Nephron (organoid): ENCODE measurements around the gene TMEM248.
A peak's percentile ranks its signal among the peaks of the same experiment; 100 is the strongest.
"Not testable (repeated sequence)": the region's sequence is repeated elsewhere in the genome, so short reads cannot be mapped to it uniquely, and the experiment has no call there.

Experiments used
- H3K27ac Mint-ChIP-seq, 3 experiments: 2 replicates each; pipeline ENCODE4 v1.8.0; 2020; ENCODE audit warnings: mixed read lengths in 3 of 3, mild to moderate bottlenecking in 2 of 3, moderate library complexity in 1 of 3
- H3K27me3 Mint-ChIP-seq: 2 replicates; pipeline ENCODE4 v1.8.0; 2021; ENCODE audit warnings: low read depth, mild to moderate bottlenecking, moderate library complexity, mixed read lengths
- H3K36me3 Mint-ChIP-seq: 2 replicates; pipeline ENCODE4 v1.8.0; 2020; ENCODE audit warnings: low read depth, mixed read lengths
- H3K4me1 Mint-ChIP-seq: 2 replicates; pipeline ENCODE4 v1.8.0; 2020; ENCODE audit warnings: mixed read lengths
- H3K4me3 Mint-ChIP-seq, 3 experiments: 2 replicates each; pipeline ENCODE4 v1.8.0; 2020; ENCODE audit warnings: mild to moderate bottlenecking in 3 of 3, mixed read lengths in 3 of 3, moderate library complexity in 2 of 3
- H3K9me3 Mint-ChIP-seq: 2 replicates; pipeline ENCODE4 v1.8.0; 2020; ENCODE audit warnings: mixed read lengths
- TF ChIP-seq, protein P1 (sequence below), 3 experiments: fragments of 200-600 bp; sonication (generic); IDR thresholded peaks; one replicate each; pipeline ENCODE4 v1.5.0; 2021; ENCODE audit warnings: antibody characterized with exemption in 3 of 3; ENCODE audit not compliant: unreplicated experiment in 3 of 3

Gene TMEM248

DNA sequence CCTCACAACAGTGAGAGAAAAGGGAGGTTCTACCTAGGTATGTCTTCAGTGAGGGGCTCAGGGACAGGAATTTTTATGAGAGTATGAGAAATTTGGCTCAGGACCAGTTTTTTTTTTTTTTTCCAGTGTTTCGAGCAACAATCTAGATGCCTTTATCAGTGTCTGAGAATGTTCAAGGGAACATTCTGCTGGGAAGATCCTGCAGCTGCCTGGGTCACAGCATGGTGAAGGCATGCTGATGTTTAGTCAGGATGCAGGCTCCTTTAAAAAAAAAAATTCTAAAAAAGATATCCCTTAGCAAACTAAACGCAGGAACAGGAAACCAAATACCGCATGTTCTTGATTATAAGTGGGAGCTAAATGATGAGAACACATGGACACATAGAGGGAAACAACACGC is 43.4 kb downstream of the TMEM248 start:
- Mint-ChIP-seq H3K4me1 (no peaks in the 10 kb centered on the region), H3K4me3 (no peak overlapping the region), H3K9me3 (peaks cover 4% of the 10 kb centered on the region), H3K27ac (peak overlapping the region in 1 of 3 experiments; percentile 37), H3K27me3 (no peaks in the 10 kb centered on the region), H3K36me3 (peaks cover 19% of the 10 kb centered on the region)
- TF ChIP-seq, protein P1, sequence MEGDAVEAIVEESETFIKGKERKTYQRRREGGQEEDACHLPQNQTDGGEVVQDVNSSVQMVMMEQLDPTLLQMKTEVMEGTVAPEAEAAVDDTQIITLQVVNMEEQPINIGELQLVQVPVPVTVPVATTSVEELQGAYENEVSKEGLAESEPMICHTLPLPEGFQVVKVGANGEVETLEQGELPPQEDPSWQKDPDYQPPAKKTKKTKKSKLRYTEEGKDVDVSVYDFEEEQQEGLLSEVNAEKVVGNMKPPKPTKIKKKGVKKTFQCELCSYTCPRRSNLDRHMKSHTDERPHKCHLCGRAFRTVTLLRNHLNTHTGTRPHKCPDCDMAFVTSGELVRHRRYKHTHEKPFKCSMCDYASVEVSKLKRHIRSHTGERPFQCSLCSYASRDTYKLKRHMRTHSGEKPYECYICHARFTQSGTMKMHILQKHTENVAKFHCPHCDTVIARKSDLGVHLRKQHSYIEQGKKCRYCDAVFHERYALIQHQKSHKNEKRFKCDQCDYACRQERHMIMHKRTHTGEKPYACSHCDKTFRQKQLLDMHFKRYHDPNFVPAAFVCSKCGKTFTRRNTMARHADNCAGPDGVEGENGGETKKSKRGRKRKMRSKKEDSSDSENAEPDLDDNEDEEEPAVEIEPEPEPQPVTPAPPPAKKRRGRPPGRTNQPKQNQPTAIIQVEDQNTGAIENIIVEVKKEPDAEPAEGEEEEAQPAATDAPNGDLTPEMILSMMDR (IDR thresholded peaks at IDR 0.05; ENCODE audit: unreplicated experiment in 3 of 3): no peak

GRCh38 chr7:66967029-66967428 is 46.0 kb downstream of the TMEM248 start:
- Mint-ChIP-seq H3K9me3 (peaks cover 4% of the 10 kb centered on the region), H3K27me3 (no peaks in the 10 kb centered on the region), H3K4me3 (no peak overlapping the region), H3K4me1 (no peaks in the 10 kb centered on the region), H3K36me3 (peaks cover 10% of the 10 kb centered on the region), H3K27ac (no peak overlapping the region)
- TF ChIP-seq, protein P1 (IDR thresholded peaks at IDR 0.05; ENCODE audit: unreplicated experiment in 3 of 3): no peak

- H3K27ac Mint-ChIP-seq, H3K36me3 Mint-ChIP-seq, H3K27me3 Mint-ChIP-seq, H3K4me1 Mint-ChIP-seq, H3K9me3 Mint-ChIP-seq, H3K4me3 Mint-ChIP-seq: not testable (repeated sequence)
These were observed 48.0 kb downstream of the TMEM248 start for GRCh38 chr7:66969001-66969400.

- H3K27me3 Mint-ChIP-seq: no peaks in the 10 kb centered on the region
- no peak overlapping the region for H3K4me3 Mint-ChIP-seq
- no peaks in the 10 kb centered on the region for H3K4me1 Mint-ChIP-seq
- no peaks in the 10 kb centered on the region for H3K36me3 Mint-ChIP-seq
- no peak overlapping the region for H3K27ac Mint-ChIP-seq
- no peaks in the 10 kb centered on the region for H3K9me3 Mint-ChIP-seq
- TF ChIP-seq, protein P1 (IDR thresholded peaks at IDR 0.05; ENCODE audit: unreplicated experiment in 3 of 3): no peak
These were observed 49.3 kb downstream of the TMEM248 start for GRCh38 chr7:66970310-66970709.

DNA sequence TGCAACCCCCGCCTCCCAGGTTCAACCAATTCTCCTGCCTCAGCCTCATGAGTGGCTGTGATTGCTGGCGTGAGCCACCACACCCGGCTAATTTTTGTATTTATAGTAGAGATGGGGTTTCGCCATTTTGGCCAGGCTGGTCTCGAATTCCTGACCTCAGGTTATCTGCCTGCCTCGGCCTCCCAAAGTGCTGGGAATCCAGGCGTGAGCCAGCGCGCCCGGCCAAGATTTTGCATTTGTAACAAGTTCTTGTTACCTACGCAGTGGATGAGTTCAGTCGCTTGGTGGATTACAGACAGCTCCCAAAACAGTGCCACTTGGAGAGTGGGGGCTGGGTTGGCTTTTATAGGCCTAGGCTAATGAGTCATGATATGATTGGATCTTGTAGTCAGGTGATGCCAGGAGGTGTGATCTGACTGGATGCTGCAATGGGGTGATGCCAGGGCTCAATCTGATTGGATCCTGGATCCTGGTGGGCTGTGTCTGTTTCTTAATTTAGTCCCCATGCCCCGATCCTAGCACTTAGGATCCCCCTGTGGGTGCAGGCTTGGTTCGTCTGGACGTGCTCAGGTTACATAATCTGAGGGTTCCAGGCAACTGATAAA is 54.1 kb downstream of the TMEM248 start:
- TF ChIP-seq, protein P1 (IDR thresholded peaks at IDR 0.05; ENCODE audit: unreplicated experiment in 3 of 3): no peak
- H3K4me1 Mint-ChIP-seq: no peaks in the 10 kb centered on the region
- H3K36me3 Mint-ChIP-seq: no peaks in the 10 kb centered on the region
- no peaks in the 10 kb centered on the region for H3K27me3 Mint-ChIP-seq
- H3K27ac Mint-ChIP-seq: no peak overlapping the region
- H3K4me3 Mint-ChIP-seq: no peak overlapping the region
- peaks cover 4% of the 10 kb centered on the region for H3K9me3 Mint-ChIP-seq

DNA sequence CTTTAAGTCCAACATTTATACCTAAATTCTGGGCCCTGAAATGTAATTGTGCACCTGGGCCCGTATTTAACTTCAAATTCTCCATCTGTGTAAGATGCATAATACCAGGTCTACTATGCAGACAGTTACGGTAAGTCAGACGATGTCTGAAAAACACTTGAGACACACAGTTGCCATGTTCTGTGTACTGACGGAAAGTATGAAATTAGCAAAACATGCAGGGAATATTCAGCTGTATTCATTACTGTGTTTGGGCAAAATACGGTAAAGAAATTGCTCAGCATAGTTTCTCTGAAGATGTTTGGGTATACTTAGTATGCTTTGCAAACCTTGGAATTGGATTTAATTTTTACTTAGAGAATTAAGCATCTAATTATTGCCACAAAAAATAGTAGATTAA is 57.3 kb downstream of the TMEM248 start:
- not testable (repeated sequence) for H3K36me3 Mint-ChIP-seq, H3K4me3 Mint-ChIP-seq, H3K4me1 Mint-ChIP-seq, H3K27me3 Mint-ChIP-seq, H3K27ac Mint-ChIP-seq
- peaks cover 13% of the 10 kb centered on the region for H3K9me3 Mint-ChIP-seq

DNA sequence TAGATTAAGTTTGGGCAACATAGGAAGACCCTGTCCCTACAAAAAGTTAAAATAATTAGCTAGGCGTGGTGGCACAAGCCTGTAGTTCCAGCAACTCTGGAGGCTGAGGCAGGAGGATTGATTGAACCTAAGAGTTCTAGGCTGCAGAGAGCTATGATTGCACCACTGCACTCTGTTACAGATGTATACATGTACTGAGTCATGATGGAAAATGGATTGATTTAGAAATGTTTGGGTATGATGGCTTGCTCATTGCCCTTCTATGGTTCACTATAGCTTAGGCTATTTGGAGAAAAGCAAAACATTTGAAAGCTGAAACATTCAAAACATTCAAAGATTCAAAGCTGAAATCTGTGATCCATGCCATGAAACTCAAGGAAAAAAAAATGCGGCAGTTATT is 58.0 kb downstream of the TMEM248 start:
- not testable (repeated sequence) for H3K27me3 Mint-ChIP-seq, H3K27ac Mint-ChIP-seq, H3K4me3 Mint-ChIP-seq, H3K36me3 Mint-ChIP-seq, H3K4me1 Mint-ChIP-seq
- peaks cover 13% of the 10 kb centered on the region for H3K9me3 Mint-ChIP-seq

GRCh38 chr7:66980336-66980735 is 59.3 kb downstream of the TMEM248 start:
- H3K4me1 Mint-ChIP-seq, H3K27ac Mint-ChIP-seq, H3K4me3 Mint-ChIP-seq, H3K36me3 Mint-ChIP-seq, H3K27me3 Mint-ChIP-seq: not testable (repeated sequence)
- H3K9me3 Mint-ChIP-seq: peaks cover 13% of the 10 kb centered on the region

- H3K4me3 Mint-ChIP-seq, H3K9me3 Mint-ChIP-seq, H3K27me3 Mint-ChIP-seq, H3K4me1 Mint-ChIP-seq, H3K27ac Mint-ChIP-seq: not testable (repeated sequence)
- H3K36me3 Mint-ChIP-seq: peaks cover 36% of the 10 kb centered on the region
These were observed 68.5 kb downstream of the TMEM248 start for GRCh38 chr7:66989552-66989951.

DNA sequence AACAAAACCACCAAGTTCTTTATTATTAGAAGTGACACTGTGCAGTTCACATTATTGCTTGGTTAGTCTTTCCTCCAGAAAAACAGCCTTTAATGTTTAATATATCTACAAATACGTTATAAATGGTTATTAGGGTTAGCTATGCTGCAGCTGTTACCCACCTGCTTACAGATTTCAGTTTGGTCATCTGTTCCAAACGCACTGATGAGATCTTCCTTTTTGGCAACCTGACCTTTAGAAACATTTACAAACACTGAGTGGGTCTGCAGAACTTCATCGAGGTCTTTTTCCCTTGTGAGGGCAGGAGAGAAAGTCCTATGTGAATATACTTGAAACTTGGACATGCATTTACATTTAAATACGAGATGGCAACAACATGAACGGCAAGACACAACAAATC is 73.0 kb downstream of the TMEM248 start:
- Mint-ChIP-seq H3K36me3 (peaks cover 21% of the 10 kb centered on the region), H3K4me3 (peak overlapping the region; percentile 98), H3K27ac (peak overlapping the region; percentile 97 to 100 (median 99))
- H3K9me3 Mint-ChIP-seq, H3K4me1 Mint-ChIP-seq, H3K27me3 Mint-ChIP-seq: not testable (repeated sequence)
